KBM-7 (cell line): ENCODE data around the gene PIP5K1C.
"Not testable (repeated sequence)": the region's sequence is repeated elsewhere in the genome, so short reads cannot be mapped to it uniquely, and the experiment has no call there.

Source experiments
- DNase-seq: peaks from one replicate; pipeline ENCODE4 v3.0.0-alpha.2; 2015
- in situ Hi-C: fragments of 300-500 bp; cut with MboI; formaldehyde crosslinking; loops from 2 replicates; pipeline ENCODE4 v1.14.3; 2020; ENCODE audit warnings: low sequenced_read_pairs, low pct_unique_long_range_greater_than_20kb, mixed read lengths

PIP5K1C gene

DNA sequence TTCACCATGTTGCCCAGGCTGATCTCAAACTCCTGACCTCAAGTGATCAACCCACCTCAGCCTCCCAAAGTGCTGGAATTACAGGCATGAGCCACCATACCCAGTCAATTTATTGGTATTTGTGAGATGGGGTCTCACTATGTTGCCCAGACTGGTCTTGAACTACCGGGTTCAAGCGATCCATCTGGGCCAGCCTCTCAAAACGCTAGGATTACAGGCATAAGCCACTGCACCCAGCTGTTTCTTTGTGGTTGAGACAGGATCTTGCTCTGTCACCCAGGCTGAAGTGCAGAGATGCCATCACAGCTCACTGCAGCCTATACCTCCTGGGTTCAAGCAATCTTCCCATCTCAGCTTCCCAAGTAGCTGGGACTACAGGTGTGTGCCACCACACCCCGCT, 118.5 kb downstream of the PIP5K1C start:
- in situ Hi-C loops, DNase-seq: not testable (repeated sequence)
